Bone marrow (tissue), 2 donors: ENCODE measurements around the gene CAD.
"Not testable (repeated sequence)": the region's sequence is repeated elsewhere in the genome, so short reads cannot be mapped to it uniquely, and the experiment has no call there.

Experiments
- DNase-seq, 2 donors: peaks; one replicate each; lab custom pipeline; 2025; lab: John Stamatoyannopoulos, UW

Gene CAD

GRCh38 chr2:27217173-27218121 is at the start of gene CAD:
TSS of gene CAD (plus strand) at chr2:27217369. CDS start at chr2:27217552, 183 bp downstream.
- DNase-seq, result peak; percentile 47 to 72

GRCh38 chr2:27170581-27171337 is 46.4 kb upstream of the CAD start:
- DNase-seq, result no peak

GRCh38 chr2:27171351-27171848 is 45.8 kb upstream of the CAD start:
- DNase-seq, result no peak

GRCh38 chr2:27174638-27175037 is 42.5 kb upstream of the CAD start:
- DNase-seq, result no peak

GRCh38 chr2:27175330-27175729 is 41.8 kb upstream of the CAD start:
- no peak for DNase-seq

GRCh38 chr2:27175781-27176180 is 41.4 kb upstream of the CAD start:
- not testable (repeated sequence) for DNase-seq

GRCh38 chr2:27177441-27178351 is 39.5 kb upstream of the CAD start:
- DNase-seq, result no peak

GRCh38 chr2:27178469-27178868 is 38.7 kb upstream of the CAD start:
- no peak for DNase-seq

- no peak for DNase-seq
These were observed 37.7 kb upstream of the CAD start for GRCh38 chr2:27179344-27180000.

- no peak for DNase-seq
These were observed 34.8 kb upstream of the CAD start for GRCh38 chr2:27182346-27182745.

- DNase-seq, result no peak
These were observed 33.1 kb upstream of the CAD start for GRCh38 chr2:27184115-27184514.

GRCh38 chr2:27185331-27186026 is 31.7 kb upstream of the CAD start:
- DNase-seq, result peak in 1 of 2 donors; percentile 6

- no peak for DNase-seq
These were observed 30.4 kb upstream of the CAD start for GRCh38 chr2:27186613-27187345.

- no peak for DNase-seq
These were observed 27.2 kb upstream of the CAD start for GRCh38 chr2:27189989-27190388.

- peak in 1 of 2 donors; percentile 62 for DNase-seq
These were observed 25.9 kb upstream of the CAD start for GRCh38 chr2:27191070-27191829.

- no peak for DNase-seq
These were observed 22.4 kb upstream of the CAD start for GRCh38 chr2:27194538-27195354.

GRCh38 chr2:27195799-27196198 is 21.4 kb upstream of the CAD start:
- not testable (repeated sequence) for DNase-seq

- not testable (repeated sequence) for DNase-seq
These were observed 19.1 kb upstream of the CAD start for GRCh38 chr2:27198068-27198467.
